NCI-H345 treated with DMSO at 0.1 percent for 48 hours (cell line): Measurements from ENCODE around the gene CAPN5.

Experiments
- DNase-seq: peaks from one replicate; lab custom pipeline; 2025; ENCODE audit not compliant: unreplicated experiment; lab: John Stamatoyannopoulos, UW

CAPN5 gene

DNA sequence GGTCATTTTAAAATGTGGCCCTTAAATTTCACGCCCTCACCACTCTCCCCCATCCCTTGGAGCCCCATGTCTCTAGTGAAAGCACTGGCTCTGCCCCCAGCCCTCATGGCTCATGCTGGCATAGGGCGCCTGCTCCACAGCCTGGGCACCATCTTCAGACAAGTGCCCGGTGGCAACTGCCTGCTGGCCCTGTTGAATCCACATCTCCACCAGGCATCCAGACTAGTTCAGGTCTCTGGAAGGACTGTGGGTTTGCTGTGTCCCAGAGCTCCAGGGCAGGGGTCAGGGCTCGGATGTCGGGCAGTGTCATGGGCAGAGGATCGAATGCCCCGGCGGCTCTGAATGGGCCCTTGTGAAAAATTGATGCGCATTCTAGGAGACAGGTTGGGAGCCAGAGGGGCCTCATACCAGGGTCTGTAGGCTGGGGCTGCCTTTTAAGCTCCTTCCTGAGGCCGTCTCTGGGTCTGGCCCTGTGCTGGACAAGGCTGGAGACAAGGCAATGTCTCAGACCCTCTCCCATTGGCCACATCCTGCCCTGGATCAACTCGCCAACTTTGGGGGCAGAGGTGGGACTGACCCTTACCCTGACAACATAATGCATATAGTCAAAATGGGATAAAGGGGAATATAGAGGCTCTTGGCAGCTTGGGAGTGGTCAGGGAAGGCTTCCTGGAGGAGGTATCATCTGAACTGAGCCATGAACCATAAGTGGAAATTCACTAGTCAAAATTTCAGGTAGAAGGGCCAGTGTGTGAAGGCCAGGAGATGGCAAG lies 62.5 kb downstream of the CAPN5 start:
- DNase-seq: no peak

DNA sequence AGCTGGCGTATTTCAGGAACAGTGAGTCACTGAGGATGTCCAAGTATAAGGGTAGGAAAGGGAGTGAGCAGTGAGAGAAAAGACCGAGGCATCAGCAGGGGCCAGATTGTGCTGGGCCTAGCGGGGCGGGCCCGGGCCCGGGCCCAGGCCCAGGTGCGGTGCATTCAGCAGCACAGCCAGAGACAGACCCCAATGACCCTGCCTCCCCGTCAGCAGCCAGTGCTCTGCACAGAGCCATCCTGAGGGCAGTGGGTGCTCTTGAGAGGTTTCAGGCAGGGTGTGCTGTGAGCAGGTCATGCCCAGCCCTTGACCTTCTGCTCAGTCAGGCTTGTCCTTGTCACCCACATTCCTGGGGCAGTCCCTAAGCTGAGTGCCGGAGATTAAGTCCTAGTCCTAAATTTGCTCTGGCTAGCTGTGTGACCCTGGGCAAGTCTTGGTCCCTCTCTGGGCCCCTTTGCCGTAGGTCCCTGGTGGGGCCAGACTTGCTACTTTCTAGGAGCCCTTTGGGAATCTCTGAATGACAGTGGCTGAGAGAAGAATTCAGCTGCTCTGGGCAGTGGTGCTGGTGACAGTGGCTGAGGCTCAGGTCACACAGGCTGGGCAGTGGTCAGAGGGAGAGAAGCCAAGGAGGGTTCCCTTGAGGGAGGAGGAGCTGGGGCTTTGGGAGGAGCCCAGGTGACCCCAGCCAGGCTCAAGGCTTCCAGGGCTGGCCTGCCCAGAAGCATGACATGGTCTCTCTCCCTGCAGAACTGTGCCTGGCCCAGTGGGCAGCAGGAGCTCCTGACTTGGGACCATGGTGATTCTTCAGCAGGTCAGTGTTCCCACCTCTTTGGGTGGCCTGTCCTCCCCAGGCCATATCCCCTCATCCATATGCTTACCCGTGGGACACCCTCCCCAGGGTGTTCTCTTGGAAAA lies 63.3 kb downstream of the CAPN5 start:
- no peak for DNase-seq

GRCh38 chr11:77130763-77131513 lies 64.2 kb downstream of the CAPN5 start:
- no peak for DNase-seq

- no peak for DNase-seq
These were observed 64.8 kb downstream of the CAPN5 start for GRCh38 chr11:77131560-77131959.

- no peak for DNase-seq
These were observed 68.3 kb downstream of the CAPN5 start for GRCh38 chr11:77135069-77135468.

GRCh38 chr11:77136074-77136473 lies 69.3 kb downstream of the CAPN5 start:
- no peak for DNase-seq

DNA sequence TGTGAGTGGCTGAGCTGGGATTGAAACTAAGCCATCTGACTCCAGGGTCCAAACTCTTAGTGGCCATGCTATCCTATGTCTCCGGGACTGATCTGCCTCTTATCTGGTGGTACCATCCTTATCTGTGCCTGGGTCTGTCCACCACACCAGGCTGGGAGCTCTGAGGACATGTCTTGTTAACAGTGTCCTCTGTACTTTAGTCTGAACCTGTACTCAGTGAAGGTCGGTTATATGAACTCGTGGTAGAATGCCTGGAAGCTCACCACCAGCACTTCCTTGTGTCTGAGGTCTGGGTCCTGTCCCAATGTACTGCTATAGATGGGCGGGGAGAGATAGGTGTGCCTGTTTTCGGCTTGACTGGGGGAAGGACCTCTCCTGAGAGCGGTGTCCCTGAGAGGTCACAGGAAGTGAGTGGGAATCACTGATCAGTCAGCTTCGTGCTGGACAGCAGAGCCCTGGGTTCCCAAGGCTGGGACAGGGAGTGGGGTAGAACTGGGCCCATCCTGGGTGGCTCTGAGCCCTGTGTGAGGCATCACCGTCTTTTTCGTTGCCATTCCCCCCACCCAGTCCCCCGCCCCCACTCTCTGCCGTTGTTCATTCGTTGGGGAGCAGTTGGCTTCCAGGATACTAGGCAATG lies 70.1 kb downstream of the CAPN5 start:
- DNase-seq: no peak

DNA sequence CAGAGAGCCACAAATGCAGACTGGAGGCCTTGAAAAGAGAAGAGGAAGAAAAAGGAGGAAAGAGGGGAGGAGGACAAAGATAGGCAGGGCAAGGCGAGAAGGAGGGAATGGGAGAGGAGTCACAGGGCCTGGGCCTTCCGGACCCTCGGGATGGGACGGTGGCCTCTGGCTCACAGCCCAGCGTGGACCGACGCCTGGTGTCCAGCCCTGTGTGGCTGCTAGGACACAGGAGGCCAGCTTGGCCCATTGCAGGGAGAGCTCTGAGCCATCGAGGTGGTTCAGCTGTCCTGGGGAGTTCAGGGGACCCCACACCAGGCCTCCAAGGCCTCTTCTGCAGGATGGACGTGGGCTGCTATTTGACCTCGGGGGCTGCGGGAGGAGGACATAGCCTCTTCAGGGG lies 70.7 kb downstream of the CAPN5 start:
- no peak for DNase-seq

DNA sequence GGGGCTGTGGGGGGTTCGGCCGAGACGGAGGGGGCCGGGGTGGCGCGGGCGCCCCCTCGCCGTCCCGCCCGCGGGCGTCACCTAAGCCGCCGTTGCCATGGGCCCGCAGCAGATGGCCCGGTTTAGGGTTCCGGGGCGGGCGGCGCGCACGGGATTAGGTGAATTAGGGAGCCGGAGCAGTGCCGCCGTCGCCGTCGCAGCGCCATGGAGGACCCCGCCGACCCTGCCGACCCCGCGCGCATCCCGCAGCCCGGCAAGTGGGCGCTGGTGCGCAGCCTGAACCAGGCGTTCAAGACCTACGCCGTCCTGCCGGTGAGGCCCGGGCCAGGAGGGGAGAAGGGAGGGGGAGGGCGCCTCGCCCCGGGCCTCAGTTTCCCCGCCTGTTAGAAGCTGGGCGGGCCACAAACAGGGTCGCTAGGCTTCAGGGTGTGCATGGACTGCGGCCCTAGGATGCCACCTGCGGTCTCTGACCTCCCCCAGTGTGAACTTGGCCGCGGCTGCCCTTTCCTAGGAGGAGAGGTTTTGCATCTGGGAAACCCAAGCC lies 71.4 kb downstream of the CAPN5 start:
- DNase-seq: no peak

GRCh38 chr11:77139201-77139600 lies 72.4 kb downstream of the CAPN5 start:
- DNase-seq: no peak

DNA sequence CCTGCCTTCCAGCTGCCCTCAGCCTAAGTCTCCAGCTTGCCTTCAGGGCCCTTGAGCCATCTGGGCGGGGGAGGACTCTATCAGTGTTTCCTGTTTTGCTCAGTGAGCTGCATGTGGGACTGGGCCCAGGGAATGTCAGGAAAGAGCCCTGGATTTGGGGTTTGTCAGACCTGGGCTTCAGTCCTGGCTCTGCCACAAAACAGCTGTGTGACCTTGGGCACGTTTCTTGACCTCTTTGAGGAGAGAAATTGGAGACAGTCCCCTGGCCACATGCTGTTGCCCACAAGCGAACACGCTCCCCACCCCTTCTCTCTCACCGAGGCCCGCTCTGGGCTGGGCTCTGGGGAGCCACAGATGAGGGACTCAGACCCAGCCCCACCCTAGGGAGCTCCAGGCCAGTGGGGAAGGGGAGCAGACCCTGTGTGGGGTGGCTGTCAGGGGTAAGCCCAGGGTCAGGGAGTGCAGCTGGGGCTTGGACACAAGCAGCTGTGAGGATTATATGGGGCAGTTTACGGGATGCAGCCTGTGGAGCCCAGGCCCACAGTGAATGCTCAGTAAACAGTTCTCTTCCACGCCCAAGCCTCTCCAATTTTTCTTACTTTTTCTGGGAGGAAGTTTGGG lies 73.6 kb downstream of the CAPN5 start:
- DNase-seq: no peak

DNA sequence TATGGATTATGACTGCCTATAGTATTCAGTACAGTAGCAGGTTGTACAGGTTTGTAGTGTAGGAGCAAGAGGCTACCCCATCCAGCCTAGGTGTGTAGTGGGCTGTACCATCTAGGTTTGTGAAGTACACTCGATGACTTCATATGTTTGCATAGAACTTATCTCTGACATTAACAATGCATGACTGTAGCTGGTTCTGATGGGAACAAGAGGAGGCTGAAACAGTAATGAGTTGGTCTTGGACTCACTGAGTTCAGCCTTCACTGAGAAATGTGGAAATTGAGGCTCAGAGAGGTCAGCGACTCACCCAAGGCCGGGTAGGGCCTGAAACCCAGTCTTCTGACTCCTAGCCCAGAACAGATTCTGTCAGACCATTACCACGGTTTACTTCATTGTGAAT lies 74.3 kb downstream of the CAPN5 start:
- DNase-seq: peak; percentile 59

GRCh38 chr11:77141475-77141874 lies 74.7 kb downstream of the CAPN5 start:
- no peak for DNase-seq

GRCh38 chr11:77142091-77142975 lies 75.6 kb downstream of the CAPN5 start:
- DNase-seq: no peak

DNA sequence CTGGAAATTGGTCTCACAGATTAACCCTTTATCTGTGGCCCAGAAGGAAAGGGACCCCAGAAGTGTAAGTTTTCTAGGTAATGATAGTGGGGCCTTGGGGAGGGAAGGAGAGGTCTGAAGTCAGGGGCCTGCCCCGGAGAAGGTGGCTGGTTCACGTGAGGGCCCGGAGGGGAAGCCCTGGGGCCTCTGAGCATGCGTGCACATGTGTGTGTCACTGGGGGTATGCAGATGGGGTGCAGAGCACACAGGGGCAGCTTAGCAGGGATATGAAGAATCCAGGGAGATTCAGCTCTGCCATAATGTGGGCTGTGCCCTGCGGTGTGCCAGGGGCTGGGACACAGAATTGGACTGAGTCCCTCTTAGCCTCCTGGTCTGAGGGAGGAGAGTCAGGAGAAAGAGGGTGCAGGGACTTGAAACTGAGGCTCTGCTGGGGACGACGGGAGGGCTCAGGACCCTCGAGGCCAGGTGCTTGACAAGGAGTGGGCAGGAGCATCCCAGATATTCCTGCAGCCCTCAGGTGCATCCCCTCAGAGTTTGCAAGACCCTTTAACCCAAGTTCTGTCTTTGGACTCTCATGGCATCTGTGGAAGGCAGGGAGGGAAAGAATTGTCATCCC lies 76.7 kb downstream of the CAPN5 start:
- DNase-seq: no peak

DNA sequence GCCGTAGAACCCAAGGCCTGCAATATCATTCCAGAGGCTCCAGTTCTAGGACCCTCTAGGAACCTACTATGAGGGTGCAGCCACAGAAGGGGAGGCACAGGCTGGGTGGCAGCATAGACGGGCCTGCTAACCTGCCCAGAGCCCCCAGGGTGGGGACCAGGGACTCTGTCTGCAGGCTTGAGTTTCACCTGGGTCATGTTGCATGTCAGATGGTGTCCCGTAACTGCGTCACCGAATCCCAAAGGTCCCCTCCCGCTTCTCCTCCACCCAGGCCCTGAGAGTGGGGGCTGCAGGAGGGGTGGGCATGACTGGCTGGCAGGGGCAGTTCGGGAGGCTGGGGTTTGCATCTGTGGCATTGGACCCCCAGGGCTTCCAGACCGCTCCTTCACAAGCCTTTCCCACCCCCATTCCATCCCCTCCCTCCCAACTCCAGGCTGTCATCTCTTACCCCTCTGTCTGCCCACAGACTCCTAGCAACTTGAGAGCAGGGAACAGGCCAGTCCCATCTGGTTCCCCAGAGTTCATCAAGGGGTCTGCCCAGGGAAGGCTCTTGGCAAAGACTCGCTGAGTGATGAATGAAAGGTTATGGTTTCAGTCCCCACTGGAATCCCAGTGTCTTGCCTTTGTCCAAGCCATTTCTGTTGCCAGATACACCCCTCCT lies 77.6 kb downstream of the CAPN5 start:
- no peak for DNase-seq

DNA sequence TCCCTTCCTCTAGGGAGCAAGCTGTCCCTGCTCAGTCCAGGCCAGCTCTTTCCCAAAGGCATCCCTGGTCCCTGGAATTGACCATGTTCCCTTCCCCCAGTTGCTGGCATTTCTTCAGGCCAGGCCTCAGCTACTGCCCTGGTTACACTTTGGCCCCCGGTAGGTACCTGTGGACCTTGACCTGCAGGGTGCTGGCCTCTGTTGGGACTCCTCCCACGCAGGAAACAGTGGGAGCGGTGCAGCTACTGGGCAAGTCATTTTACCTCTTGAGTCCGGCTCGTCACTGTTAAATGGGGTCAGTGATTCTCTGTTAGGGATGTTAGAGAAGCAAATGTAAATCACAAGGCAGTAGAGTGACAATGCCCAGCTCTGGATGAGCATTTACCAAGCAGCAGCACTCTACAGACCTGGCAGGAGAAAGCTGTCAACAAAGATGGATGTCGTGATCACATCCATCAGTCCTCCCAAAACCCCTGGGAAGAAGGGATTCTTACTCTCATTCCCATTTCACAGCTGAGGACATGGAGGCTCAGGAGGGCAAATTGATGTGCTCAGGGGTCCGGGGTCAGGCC lies 78.2 kb downstream of the CAPN5 start:
- no peak for DNase-seq
